GM18868 (cell line): ENCODE data around the gene KAT7.

ENCODE experiments used
- ATAC-seq: cut with Tn5 transposase; IDR thresholded peaks from one replicate; pipeline ENCODE4 v1.9.1; 2021; ENCODE audit warnings: mild to moderate bottlenecking, moderate library complexity; ENCODE audit not compliant: unreplicated experiment

KAT7 gene

GRCh38 chr17:49866882-49867413, 78.5 kb downstream of the KAT7 start:
- ATAC-seq, result no peak

DNA sequence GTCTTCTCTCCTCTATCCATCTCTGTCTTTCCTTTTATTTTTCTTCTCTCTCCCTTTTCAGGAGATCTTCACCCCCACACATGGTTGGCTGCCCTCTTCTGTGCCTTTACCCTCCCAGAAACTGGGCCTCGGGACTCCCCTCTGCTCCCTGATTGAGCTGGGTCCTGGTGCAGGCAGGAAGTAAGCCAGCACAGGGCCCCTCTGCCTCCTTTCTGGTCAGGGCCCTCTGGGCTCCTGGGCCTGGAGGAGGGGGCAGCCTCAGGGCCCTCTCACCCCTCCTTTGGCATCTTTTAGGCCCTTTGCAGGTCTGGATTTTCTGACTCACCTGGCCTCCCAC, 80.5 kb downstream of the KAT7 start:
- no peak for ATAC-seq

DNA sequence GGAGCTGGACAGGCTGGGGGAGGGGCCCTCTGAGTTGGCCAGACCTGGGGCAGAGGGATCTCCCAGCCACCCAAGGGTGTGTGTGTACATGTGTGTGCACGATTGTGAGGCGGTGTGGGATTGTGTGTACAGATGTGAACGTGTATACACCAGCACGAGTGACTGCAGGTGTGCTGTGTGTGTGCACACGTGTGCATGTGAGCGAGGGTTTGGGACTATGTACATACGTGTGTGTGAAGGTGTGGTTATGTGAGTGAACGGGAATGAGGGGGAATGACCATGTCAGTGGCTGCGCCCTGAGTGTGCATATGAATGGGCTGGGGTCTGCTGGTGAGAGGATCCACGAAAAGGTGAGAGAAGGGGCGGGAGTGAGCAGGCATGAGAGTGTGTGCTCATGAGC, 81.8 kb downstream of the KAT7 start:
- ATAC-seq, result no peak

GRCh38 chr17:49871211-49871610, 82.7 kb downstream of the KAT7 start:
- ATAC-seq, result no peak

GRCh38 chr17:49872754-49873377, 84.4 kb downstream of the KAT7 start:
- no peak for ATAC-seq

- ATAC-seq, result no peak
These were observed 85.0 kb downstream of the KAT7 start for GRCh38 chr17:49873466-49873865.

GRCh38 chr17:49873926-49874325, 85.4 kb downstream of the KAT7 start:
- ATAC-seq, result no peak

DNA sequence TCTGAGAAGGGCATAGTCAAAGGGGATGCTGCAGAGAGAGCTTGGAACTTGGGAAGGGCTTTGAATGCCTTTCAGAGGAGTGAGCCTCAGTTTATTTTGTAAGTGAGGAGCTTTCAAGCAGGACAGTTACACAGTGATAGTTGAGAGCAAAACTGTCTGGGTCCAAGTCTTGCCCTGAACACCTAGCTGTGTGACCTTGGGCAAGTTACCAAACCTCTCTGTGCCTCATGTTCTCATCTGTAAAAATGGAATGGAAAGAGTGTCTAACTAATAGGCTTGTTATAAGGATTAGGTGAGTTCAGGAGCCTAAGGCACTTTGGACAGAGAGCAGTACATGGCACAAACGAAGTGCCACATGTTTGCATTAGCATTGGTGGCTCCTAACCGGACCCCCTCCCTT, 86.4 kb downstream of the KAT7 start:
- ATAC-seq, result no peak

GRCh38 chr17:49875685-49876084, 87.2 kb downstream of the KAT7 start:
- ATAC-seq, result no peak

DNA sequence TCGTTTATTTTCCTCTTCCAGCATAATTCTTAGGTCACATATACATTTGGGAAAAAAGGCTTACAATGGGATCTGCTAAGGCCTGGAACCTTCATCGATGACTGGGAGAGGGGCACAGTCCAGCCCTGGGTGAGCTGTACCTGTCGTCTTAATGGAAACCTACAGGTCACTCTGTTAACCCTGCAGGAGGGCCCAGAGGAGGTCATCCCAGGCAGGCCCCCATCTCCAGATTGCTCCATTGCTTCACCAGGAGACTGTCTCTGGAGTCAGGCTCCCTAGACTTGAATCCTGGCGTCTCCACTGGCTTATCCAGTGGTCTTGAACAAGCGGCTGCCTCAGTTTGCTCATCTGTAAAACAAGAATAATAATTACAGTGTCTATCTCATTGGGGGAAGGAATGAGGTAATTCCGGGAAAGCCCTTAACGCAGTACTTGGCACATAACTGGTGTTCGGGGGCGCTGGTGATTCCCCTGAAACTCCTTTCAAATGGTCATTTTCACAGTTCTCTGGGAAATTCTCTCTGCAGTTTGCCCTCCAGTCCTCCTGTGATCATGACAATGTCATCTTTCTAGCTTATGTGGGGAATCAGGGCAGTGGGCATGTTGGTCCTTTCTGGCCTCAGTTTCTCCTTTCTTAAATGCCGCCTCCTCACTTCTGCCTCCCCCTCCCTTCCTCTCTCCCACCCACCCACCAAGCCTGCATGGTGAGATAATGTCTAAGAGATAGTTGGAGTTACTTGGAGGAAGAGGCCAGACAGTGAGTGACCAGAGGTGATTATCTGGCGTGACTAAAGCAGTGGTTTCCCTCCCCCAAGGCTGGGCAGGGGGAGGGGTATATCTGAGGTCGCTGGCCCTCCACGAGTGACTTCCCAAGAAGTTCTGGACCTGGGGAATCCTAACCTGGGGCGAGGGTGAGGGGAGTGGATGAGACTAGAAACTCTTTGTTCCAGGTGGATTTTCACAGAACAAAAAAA, 90.7 kb downstream of the KAT7 start:
- ATAC-seq, result no peak

- peak; percentile 63 for ATAC-seq
These were observed 92.0 kb downstream of the KAT7 start for GRCh38 chr17:49880291-49881053.

GRCh38 chr17:49881054-49881402, 92.5 kb downstream of the KAT7 start:
- no peak for ATAC-seq

DNA sequence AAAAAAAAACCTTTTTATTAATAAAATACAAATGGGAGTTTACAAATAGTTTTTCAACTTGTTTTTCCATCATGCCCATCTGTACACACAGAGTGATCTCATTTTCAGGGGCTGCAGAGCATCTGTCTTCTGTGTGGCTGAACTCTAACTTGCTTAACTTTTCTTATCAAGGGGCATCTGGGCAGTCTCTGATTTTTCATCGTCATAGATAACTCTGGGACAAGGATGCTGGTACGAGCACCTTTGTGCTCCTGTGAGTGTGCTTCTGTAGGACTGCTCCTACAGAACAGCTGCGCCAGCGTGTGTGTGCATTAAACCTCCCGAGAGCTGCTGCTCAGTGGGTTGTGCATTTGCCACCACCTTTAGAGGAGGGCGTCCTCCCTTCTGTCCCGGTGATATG, 94.0 kb downstream of the KAT7 start:
- no peak for ATAC-seq
